Upper lobe of left lung (tissue), 6 donors: ENCODE results near the gene AHDC1. TPM values are rescaled to one million over a fixed set of nuclear protein-coding genes. Genes with fewer than 3 reads are reported as not detected.
A peak's percentile ranks its signal among the peaks of the same experiment; 100 is the strongest.

Experiments
- ATAC-seq, 2 donors: fragments of 200-7000 bp; cut with Tn5 transposase; one replicate each; pipeline ENCODE4 v1.9.1; 2022; ENCODE audit warnings: mild to moderate bottlenecking in 2 of 2, moderate library complexity in 2 of 2; ENCODE audit not compliant: low FRiP score in 2 of 2
- DNase-seq, 2 donors: peaks; one replicate each; pipeline ENCODE4 v3.0.0-alpha.2; 2019 to 2020
- H3K27ac ChIP-seq, 4 donors: fragments of 200-600 bp; sonication (generic); one replicate each; pipeline ENCODE4 v1.5.1; 2016 to 2019
- H3K27me3 ChIP-seq, 4 donors: fragments of 200-600 bp; sonication (generic); one replicate each; pipeline ENCODE4 v1.5.1; 2017 to 2019
- H3K36me3 ChIP-seq, 4 donors: fragments of 200-600 bp; sonication (generic); one replicate each; pipeline ENCODE4 v1.5.1; 2016 to 2019
- H3K4me1 ChIP-seq, 4 donors: fragments of 200-600 bp; sonication (generic); one replicate each; pipeline ENCODE4 v1.5.1; 2018 to 2019
- H3K4me3 ChIP-seq, 4 donors: fragments of 200-600 bp; sonication (generic); one replicate each; pipeline ENCODE4 v1.5.1; 2017 to 2019; ENCODE audit warnings: mild to moderate bottlenecking in 2 of 4, moderate library complexity in 1 of 4
- H3K9me3 ChIP-seq, 4 donors: fragments of 200-600 bp; sonication (generic); one replicate each; pipeline ENCODE4 v1.5.1; 2018 to 2019
- CTCF ChIP-seq, 6 experiments: fragments of 450-650 bp in 4 of 6; fragments of 200-600 bp in 2 of 6; sonication (generic) in 2 of 6; IDR thresholded peaks; one replicate each; pipeline ENCODE4 v1.5.1; 2016 to 2019; ENCODE audit warnings: antibody characterized with exemption in 6 of 6
- EP300 ChIP-seq, 4 donors: sonication (generic); formaldehyde crosslinking; IDR thresholded peaks; one replicate each; pipeline ENCODE4 v1.5.1; 2017; ENCODE audit warnings: antibody characterized with exemption in 4 of 4, control low read depth in 2 of 4
- POLR2A ChIP-seq, 4 donors: fragments of 450-650 bp; IDR thresholded peaks; one replicate each; pipeline ENCODE4 v1.5.1; 2016 to 2017; ENCODE audit warnings: antibody characterized with exemption in 4 of 4, mild to moderate bottlenecking in 2 of 4
- POLR2AphosphoS5 ChIP-seq, 2 donors: sonication (generic); formaldehyde crosslinking; IDR thresholded peaks; one replicate each; pipeline ENCODE4 v1.5.1; 2017; ENCODE audit warnings: antibody characterized with exemption in 2 of 2
- WGBS, 2 donors: methylation state at CpG; one replicate each; pipeline ENCODE4 v1.1.5; 2017 to 2018; 5-methylcytosine and 5-hydroxymethylcytosine counted together
- total RNA-seq, 6 donors: library from RNA; depleted of rRNA in 4 of 6; stranded (reverse); fragments of >200 nt in 4 of 6; gene quantifications; one replicate each; pipeline versions ENCODE4 v1.1.0 to v1.2.1, GENCODE V29; 2016 to 2021
- donor health status: DM: no; HTN: no; CAD: no; lungs with moderate emphysema.
- donor health status: DM: no; HTN: yes; CAD: no; lungs with severe emphysema.

AHDC1 gene
- total RNA-seq, 6 donors from 2014 or later = 10.8 to 43.4 (median 26.2) TPM

- no peak for TF ChIP-seq POLR2AphosphoS5 (IDR thresholded peaks at IDR 0.05)
- no peak for TF ChIP-seq CTCF (IDR thresholded peaks at IDR 0.05)
- TF ChIP-seq POLR2A (IDR thresholded peaks at IDR 0.05) = no peak
- no peak for TF ChIP-seq EP300 (IDR thresholded peaks at IDR 0.05)
- no peak overlapping the region for H3K4me3 ChIP-seq
- no peak for DNase-seq
- no peak for ATAC-seq
- H3K27ac ChIP-seq = peak overlapping the region in 2 of 4 donors; percentile 34 to 49
- 68 to 72% methylated on average over 7 of the region's 7 CpGs for WGBS, 2 donors
- H3K4me1 ChIP-seq = peaks cover 53 to 86% (median 63%) of the 10 kb centered on the region in 4 donors
- no peaks in the 10 kb centered on the region for H3K9me3 ChIP-seq
- H3K36me3 ChIP-seq = peaks cover 0 to 7% (median 0%) of the 10 kb centered on the region in 4 donors
- no peaks in the 10 kb centered on the region for H3K27me3 ChIP-seq
These were observed 6.2 kb downstream of the AHDC1 start for GRCh38 chr1:27597516-27598294.

GRCh38 chr1:27596986-27597385 is 7.0 kb downstream of the AHDC1 start:
- Histone ChIP-seq H3K4me1 (peaks cover 49 to 86% (median 61%) of the 10 kb centered on the region in 4 donors), H3K27ac (no peak overlapping the region), H3K4me3 (no peak overlapping the region), H3K27me3 (no peaks in the 10 kb centered on the region), H3K9me3 (no peaks in the 10 kb centered on the region), H3K36me3 (peaks cover 0 to 7% (median 0%) of the 10 kb centered on the region in 4 donors)
- WGBS, 2 donors = 71 to 73% methylated on average over 4 of the region's 4 CpGs
- DNase-seq = no peak
- no peak for TF ChIP-seq EP300 (IDR thresholded peaks at IDR 0.05)
- TF ChIP-seq POLR2AphosphoS5 (IDR thresholded peaks at IDR 0.05) = no peak
- TF ChIP-seq POLR2A (IDR thresholded peaks at IDR 0.05) = no peak
- TF ChIP-seq CTCF (IDR thresholded peaks at IDR 0.05) = no peak
- ATAC-seq = no peak

GRCh38 chr1:27596261-27596660 is 7.7 kb downstream of the AHDC1 start:
- no peak overlapping the region for H3K27ac ChIP-seq
- 46 to 59% methylated on average over 3 to 9 of the region's 9 CpGs for WGBS, 2 donors

GRCh38 chr1:27595597-27595996 is 8.3 kb downstream of the AHDC1 start:
- Histone ChIP-seq H3K4me1 (peaks cover 52 to 86% (median 63%) of the 10 kb centered on the region in 4 donors), H3K27ac (no peak overlapping the region)

More at GRCh38 chr1:27596261-27596660, 7.7 kb downstream of the AHDC1 start:
- H3K36me3 ChIP-seq = peaks cover 0 to 7% (median 0%) of the 10 kb centered on the region in 4 donors
- ATAC-seq (no peak), DNase-seq (no peak)
- no peaks in the 10 kb centered on the region for H3K27me3 ChIP-seq
- peaks cover 49 to 86% (median 61%) of the 10 kb centered on the region in 4 donors for H3K4me1 ChIP-seq
- TF ChIP-seq POLR2AphosphoS5 (IDR thresholded peaks at IDR 0.05) (no peak), EP300 (IDR thresholded peaks at IDR 0.05) (no peak), CTCF (IDR thresholded peaks at IDR 0.05) (no peak), POLR2A (IDR thresholded peaks at IDR 0.05) (no peak)
- H3K9me3 ChIP-seq = no peaks in the 10 kb centered on the region
- H3K4me3 ChIP-seq = no peak overlapping the region

More at GRCh38 chr1:27595597-27595996, 8.3 kb downstream of the AHDC1 start:
- 76 to 93% methylated on average over 5 of the region's 5 CpGs for WGBS, 2 donors
- H3K27me3 ChIP-seq = no peaks in the 10 kb centered on the region
- TF ChIP-seq EP300 (IDR thresholded peaks at IDR 0.05) (no peak), POLR2A (IDR thresholded peaks at IDR 0.05) (no peak), CTCF (IDR thresholded peaks at IDR 0.05) (no peak), POLR2AphosphoS5 (IDR thresholded peaks at IDR 0.05) (no peak)
- no peaks in the 10 kb centered on the region for H3K9me3 ChIP-seq
- DNase-seq (no peak), ATAC-seq (no peak)
- peaks cover 0 to 7% (median 0%) of the 10 kb centered on the region in 4 donors for H3K36me3 ChIP-seq
- H3K4me3 ChIP-seq = no peak overlapping the region
